ENCODE results near the gene NAXD.

DNA sequence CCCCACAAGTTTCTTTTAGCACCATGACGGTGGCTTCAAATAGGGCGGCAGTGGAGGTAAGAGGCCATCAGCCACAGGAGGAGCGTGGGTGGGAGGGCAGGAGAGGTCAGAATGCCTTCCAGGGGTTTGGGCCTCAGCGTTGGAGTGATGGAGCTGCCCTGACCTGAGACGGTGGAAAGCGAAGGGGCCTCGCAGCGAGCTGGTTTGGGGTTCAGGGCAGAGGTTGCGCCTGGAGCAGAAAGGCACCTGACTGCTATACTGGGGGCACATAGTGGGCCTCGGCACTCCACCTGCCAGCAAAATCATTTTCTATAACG is 382 bp upstream of the NAXD start:
- TF ChIP-seq CTCF (IDR thresholded peaks at IDR 0.05) (no peak), POLR2A (IDR thresholded peaks at IDR 0.05) (no peak), POLR2AphosphoS5 (IDR thresholded peaks at IDR 0.05) (no peak)
